ENCODE results near the gene SLC25A25.

Gene SLC25A25

GRCh38 chr9:128056086-128056485 is 11.9 kb upstream of the SLC25A25 start:
- no peak overlapping the region for H3K27ac ChIP-seq
- H3K9ac ChIP-seq (ENCODE audit: insufficient read length), result no peak overlapping the region
- no peaks in the 10 kb centered on the region for H3K36me3 ChIP-seq (ENCODE audit: insufficient read depth, low read length)
- TF ChIP-seq POLR2AphosphoS5 (IDR thresholded peaks at IDR 0.05; ENCODE audit: borderline replicate concordance, low read depth, low read length), result no peak
- TF ChIP-seq FOXP2 (optimal IDR thresholded peaks at IDR 0.05; ENCODE audit: control extremely low read depth, extremely low read length, insufficient read depth), result no peak
- TF ChIP-seq EZH2 (IDR thresholded peaks at IDR 0.05), result no peak
- H3K4me3 ChIP-seq, result no peak overlapping the region
- DNase-seq (ENCODE audit: low read depth, low spot score), result no peak
- H3K9me3 ChIP-seq (ENCODE audit: low read depth, low read length), result no peaks in the 10 kb centered on the region

GRCh38 chr9:128056887-128057723 is 10.9 kb upstream of the SLC25A25 start:
- H3K27ac ChIP-seq, result no peak overlapping the region
- H3K9me3 ChIP-seq (ENCODE audit: low read depth, low read length), result no peaks in the 10 kb centered on the region
- no peak for DNase-seq (ENCODE audit: low read depth, low spot score)
- no peaks in the 10 kb centered on the region for H3K36me3 ChIP-seq (ENCODE audit: insufficient read depth, low read length)
- H3K9ac ChIP-seq (ENCODE audit: insufficient read length), result no peak overlapping the region
- H3K4me3 ChIP-seq, result no peak overlapping the region
- no peak for TF ChIP-seq EZH2 (IDR thresholded peaks at IDR 0.05)
- no peak for TF ChIP-seq POLR2AphosphoS5 (IDR thresholded peaks at IDR 0.05; ENCODE audit: borderline replicate concordance, low read depth, low read length)
- TF ChIP-seq FOXP2 (optimal IDR thresholded peaks at IDR 0.05; ENCODE audit: control extremely low read depth, extremely low read length, insufficient read depth), result no peak

GRCh38 chr9:128057724-128058409 is 10.2 kb upstream of the SLC25A25 start:
- no peaks in the 10 kb centered on the region for H3K36me3 ChIP-seq (ENCODE audit: insufficient read depth, low read length)
- H3K9me3 ChIP-seq (ENCODE audit: low read depth, low read length), result no peaks in the 10 kb centered on the region
- H3K4me3 ChIP-seq, result no peak overlapping the region
- no peak for DNase-seq (ENCODE audit: low read depth, low spot score)
- TF ChIP-seq EZH2 (IDR thresholded peaks at IDR 0.05) (no peak), POLR2AphosphoS5 (IDR thresholded peaks at IDR 0.05; ENCODE audit: borderline replicate concordance, low read depth, low read length) (no peak), FOXP2 (optimal IDR thresholded peaks at IDR 0.05; ENCODE audit: control extremely low read depth, extremely low read length, insufficient read depth) (no peak)
- H3K9ac ChIP-seq (ENCODE audit: insufficient read length), result no peak overlapping the region
- H3K27ac ChIP-seq, result peak overlapping the region; percentile 31; the same call in 1 of the 2 replicates

- H3K27ac ChIP-seq, result no peak overlapping the region
- no peak for TF ChIP-seq POLR2AphosphoS5 (IDR thresholded peaks at IDR 0.05; ENCODE audit: borderline replicate concordance, low read depth, low read length)
- no peak for TF ChIP-seq EZH2 (IDR thresholded peaks at IDR 0.05)
- no peak for TF ChIP-seq FOXP2 (optimal IDR thresholded peaks at IDR 0.05; ENCODE audit: control extremely low read depth, extremely low read length, insufficient read depth)
- peaks cover 4% of the 10 kb centered on the region; the same call in 1 of the 2 replicates for H3K36me3 ChIP-seq (ENCODE audit: insufficient read depth, low read length)
- H3K9me3 ChIP-seq (ENCODE audit: low read depth, low read length), result no peaks in the 10 kb centered on the region
- no peak for DNase-seq (ENCODE audit: low read depth, low spot score)
- H3K9ac ChIP-seq (ENCODE audit: insufficient read length), result no peak overlapping the region
- no peak overlapping the region for H3K4me3 ChIP-seq
These were observed 8.6 kb upstream of the SLC25A25 start for GRCh38 chr9:128059365-128059983.

- H3K9ac ChIP-seq (ENCODE audit: insufficient read length), result no peak overlapping the region
- no peak for TF ChIP-seq FOXP2 (optimal IDR thresholded peaks at IDR 0.05; ENCODE audit: control extremely low read depth, extremely low read length, insufficient read depth)
- TF ChIP-seq POLR2AphosphoS5 (IDR thresholded peaks at IDR 0.05; ENCODE audit: borderline replicate concordance, low read depth, low read length), result no peak
- no peak for TF ChIP-seq EZH2 (IDR thresholded peaks at IDR 0.05)
- no peaks in the 10 kb centered on the region for H3K9me3 ChIP-seq (ENCODE audit: low read depth, low read length)
- H3K27ac ChIP-seq, result peak overlapping the region; percentile 68
- DNase-seq (ENCODE audit: low read depth, low spot score), result no peak
- H3K36me3 ChIP-seq (ENCODE audit: insufficient read depth, low read length), result peaks cover 4% of the 10 kb centered on the region; the same call in 1 of the 2 replicates
- no peak overlapping the region for H3K4me3 ChIP-seq
These were observed 6.6 kb upstream of the SLC25A25 start for GRCh38 chr9:128061275-128061960.

- Histone ChIP-seq H3K9ac (ENCODE audit: insufficient read length) (no peak overlapping the region), H3K36me3 (ENCODE audit: insufficient read depth, low read length) (peaks cover 4% of the 10 kb centered on the region; the same call in 1 of the 2 replicates), H3K9me3 (ENCODE audit: low read depth, low read length) (no peaks in the 10 kb centered on the region), H3K4me3 (no peak overlapping the region), H3K27ac (no peak overlapping the region)
- TF ChIP-seq FOXP2 (optimal IDR thresholded peaks at IDR 0.05; ENCODE audit: control extremely low read depth, extremely low read length, insufficient read depth) (no peak), POLR2AphosphoS5 (IDR thresholded peaks at IDR 0.05; ENCODE audit: borderline replicate concordance, low read depth, low read length) (no peak), EZH2 (IDR thresholded peaks at IDR 0.05) (no peak)
- no peak for DNase-seq (ENCODE audit: low read depth, low spot score)
These were observed 5.8 kb upstream of the SLC25A25 start for GRCh38 chr9:128062279-128062678.

- Histone ChIP-seq H3K4me3 (no peak overlapping the region), H3K9ac (ENCODE audit: insufficient read length) (no peak overlapping the region)
These were observed 4.9 kb upstream of the SLC25A25 start for GRCh38 chr9:128062846-128063831.

More at GRCh38 chr9:128062846-128063831, 4.9 kb upstream of the SLC25A25 start:
- TF ChIP-seq EZH2 (IDR thresholded peaks at IDR 0.05), result no peak
- TF ChIP-seq FOXP2 (optimal IDR thresholded peaks at IDR 0.05; ENCODE audit: control extremely low read depth, extremely low read length, insufficient read depth), result no peak
- TF ChIP-seq POLR2AphosphoS5 (IDR thresholded peaks at IDR 0.05; ENCODE audit: borderline replicate concordance, low read depth, low read length), result no peak
- Histone ChIP-seq H3K9me3 (ENCODE audit: low read depth, low read length) (no peaks in the 10 kb centered on the region), H3K36me3 (ENCODE audit: insufficient read depth, low read length) (peaks cover 4% of the 10 kb centered on the region; the same call in 1 of the 2 replicates), H3K27ac (no peak overlapping the region)
- DNase-seq (ENCODE audit: low read depth, low spot score), result no peak
